B cell (primary cell): ENCODE data around the gene AP4E1. TPM values are rescaled to one million over a fixed set of nuclear protein-coding genes. Genes with fewer than 3 reads are reported as not detected.

Experiments used
- ATAC-seq: fragments of 200-7000 bp; cut with Tn5 transposase; one replicate; pipeline ENCODE4 v1.10.0; 2021; ENCODE audit warnings: low read depth, mild to moderate bottlenecking, moderate number of reproducible peaks, moderate library complexity
- CTCF ChIA-PET: fragments of 350-600 bp; sonication (Branson Sonifier 250); formaldehyde crosslinking; loops from one replicate; lab custom pipeline; 2021; ENCODE audit warnings: antibody characterized with exemption, inconsistent platforms; lab: Charles Lee
- POLR2A ChIA-PET: fragments of 350-600 bp; sonication (Branson Sonifier 250); formaldehyde crosslinking; loops from one replicate; lab custom pipeline; 2021; ENCODE audit warnings: antibody characterized with exemption; lab: Charles Lee
- DNase-seq: peaks from one replicate; pipeline ENCODE4 v3.0.0; 2013
- H2AFZ ChIP-seq: 2 replicates; pipeline ENCODE4 v1.6.1; 2012; ENCODE audit warnings: mild to moderate bottlenecking, low read depth, low read length; ENCODE audit not compliant: insufficient read depth, poor library complexity, severe bottlenecking
- H3K27ac ChIP-seq, 2 donors: 1 replicate in 1 of 2; 2 replicates in 1 of 2; pipeline ENCODE4 v1.5.1; 2012 to 2013; ENCODE audit warnings: low read length in 2 of 2, mild to moderate bottlenecking in 2 of 2, moderate library complexity in 1 of 2
- H3K27me3 ChIP-seq, 4 experiments: fragments of 200-600 bp in 1 of 4; sonication (generic) in 1 of 4; replicated peaks in 1 of 4; 1 replicate in 2 of 4; 2 replicates in 2 of 4; pipeline versions ENCODE4 v1.6.1 to v1.7.0; 2013 to 2016; ENCODE audit warnings: low read length in 3 of 4, mild to moderate bottlenecking in 2 of 4, mixed read lengths in 1 of 4, moderate library complexity in 1 of 4; ENCODE audit not compliant: insufficient read depth in 4 of 4, control insufficient read depth in 3 of 4; ENCODE audit errors: control extremely low read depth in 1 of 4
- H3K36me3 ChIP-seq, 2 experiments: replicated peaks in 1 of 2; 1 replicate in 1 of 2; 2 replicates in 1 of 2; pipeline versions ENCODE4 v1.6.1 to v1.7.1; 2013; ENCODE audit warnings: low read length in 1 of 2; ENCODE audit not compliant: insufficient read depth in 2 of 2, control insufficient read depth in 1 of 2; ENCODE audit errors: control extremely low read depth in 1 of 2, extremely low read depth in 1 of 2
- H3K4me1 ChIP-seq, 2 donors: fragments of 200-600 bp in 1 of 2; sonication (generic) in 1 of 2; 1 replicate in 1 of 2; 2 replicates in 1 of 2; pipeline versions ENCODE4 v1.5.1 to v1.6.1; 2013 to 2017; ENCODE audit warnings: low read length in 2 of 2; ENCODE audit not compliant: control insufficient read depth in 2 of 2, insufficient read depth in 2 of 2
- H3K4me2 ChIP-seq: replicated peaks from 2 replicates; pipeline ENCODE3; 2012; ENCODE audit warnings: mild to moderate bottlenecking, low read depth, low read length; ENCODE audit not compliant: poor library complexity, severe bottlenecking
- H3K4me3 ChIP-seq, 5 experiments: fragments of 200-600 bp in 1 of 5; sonication (generic) in 1 of 5; 1 replicate in 3 of 5; 2 replicates in 2 of 5; pipeline versions ENCODE4 v1.5.1 to v1.7.0; 2011 to 2016; ENCODE audit warnings: low read length in 4 of 5, mild to moderate bottlenecking in 4 of 5, low read depth in 2 of 5, control low read depth in 1 of 5, moderate library complexity in 1 of 5; ENCODE audit not compliant: insufficient read depth in 1 of 5; ENCODE audit errors: control extremely low read depth in 1 of 5, extremely low read depth in 1 of 5
- H3K79me2 ChIP-seq: fragments of 200-600 bp; sonication (generic); one replicate; pipeline ENCODE4 v1.6.0; 2016; ENCODE audit warnings: low read length; ENCODE audit not compliant: control insufficient read depth, insufficient read depth
- H3K9ac ChIP-seq: fragments of 200-600 bp; sonication (generic); 2 replicates; pipeline ENCODE4 v1.6.1; 2017; ENCODE audit warnings: mild to moderate bottlenecking, low read length, moderate library complexity
- H3K9me3 ChIP-seq, 3 donors: one replicate each; pipeline versions ENCODE4 v1.6.1 to v1.7.1; 2013; ENCODE audit warnings: low read length in 2 of 3; ENCODE audit not compliant: control insufficient read depth in 2 of 3, insufficient read depth in 1 of 3; ENCODE audit errors: control extremely low read depth in 1 of 3
- H4K20me1 ChIP-seq: 2 replicates; pipeline ENCODE4 v1.6.0; 2012; ENCODE audit warnings: mild to moderate bottlenecking, low read length; ENCODE audit not compliant: insufficient read depth, control insufficient read depth, poor library complexity, severe bottlenecking
- H3K27ac Mint-ChIP-seq: one replicate; pipeline ENCODE4 v1.8.0; 2021; ENCODE audit warnings: mixed read lengths
- H3K27me3 Mint-ChIP-seq: one replicate; pipeline ENCODE4 v1.8.0; 2021; ENCODE audit warnings: mixed read lengths
- H3K4me1 Mint-ChIP-seq: one replicate; pipeline ENCODE4 v1.8.0; 2021; ENCODE audit warnings: mixed read lengths
- H3K4me3 Mint-ChIP-seq: one replicate; pipeline ENCODE4 v1.8.0; 2021; ENCODE audit warnings: mixed read lengths
- H3K9me3 Mint-ChIP-seq: one replicate; pipeline ENCODE4 v1.8.0; 2022; ENCODE audit warnings: mixed read lengths; ENCODE audit not compliant: insufficient read depth
- EZH2 ChIP-seq: IDR thresholded peaks from 2 replicates; pipeline ENCODE4 v1.6.1; 2012; ENCODE audit warnings: borderline replicate concordance, low read depth, mild to moderate bottlenecking, moderate library complexity, low read length; ENCODE audit not compliant: insufficient read depth, poor library complexity, severe bottlenecking
- WGBS: methylation state at CpG from one replicate; pipeline ENCODE4 v1.1.5; 2013; ENCODE audit warnings: missing lambda C conversion rate; ENCODE audit not compliant: insufficient coverage; 5-methylcytosine and 5-hydroxymethylcytosine counted together
- intact Hi-C: fragments of 100-400 bp; cut with micrococcal nuclease; formaldehyde crosslinking; loops from one replicate; pipeline ENCODE4 v1.10.0; 2022
- polyA plus RNA-seq: library from polyadenylated mRNA; depleted of rRNA; stranded (reverse); fragments of >200 nt; gene quantifications from 2 replicates; pipeline ENCODE4 v1.2.3, GENCODE V29; 2012
- total RNA-seq, 2 donors: library from RNA; stranded (reverse); fragments of 120-200 nt in 1 of 2; gene quantifications; 1 replicate in 1 of 2; 2 replicates in 1 of 2; pipeline versions ENCODE4 v1.2.3 to v1.2.4, GENCODE V29; 2013 to 2022
- TF ChIP-seq, protein P1 (sequence below): fragments of 200-600 bp; IDR thresholded peaks from one replicate; pipeline ENCODE4 v1.8.0; 2022; ENCODE audit warnings: antibody characterized with exemption, mild to moderate bottlenecking

The AP4E1 gene
- total and polyA plus RNA-seq, 2 donors (not counting 1 experiment from before 2014, with no cell fraction given) = 2.8 to 12.0 TPM

DNA sequence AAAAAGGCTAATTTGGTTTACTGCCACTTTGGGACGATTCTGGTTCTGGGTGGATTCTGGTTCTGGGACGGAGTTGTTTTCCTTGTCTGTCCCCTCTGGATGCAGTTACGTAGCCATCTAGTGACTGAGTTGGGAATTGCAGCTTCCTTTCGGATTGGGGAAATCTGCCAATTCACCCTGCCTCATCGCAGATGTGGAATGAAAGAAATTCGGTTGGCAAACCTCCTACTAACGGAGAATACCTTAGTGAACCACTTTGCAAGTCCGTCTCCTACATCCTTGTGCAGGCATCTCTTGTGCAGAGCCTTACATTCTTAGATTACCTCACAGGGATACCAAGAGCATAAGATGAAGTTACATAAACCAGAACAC lies 31.5 kb upstream of the AP4E1 start:
- TF ChIP-seq, protein P1, sequence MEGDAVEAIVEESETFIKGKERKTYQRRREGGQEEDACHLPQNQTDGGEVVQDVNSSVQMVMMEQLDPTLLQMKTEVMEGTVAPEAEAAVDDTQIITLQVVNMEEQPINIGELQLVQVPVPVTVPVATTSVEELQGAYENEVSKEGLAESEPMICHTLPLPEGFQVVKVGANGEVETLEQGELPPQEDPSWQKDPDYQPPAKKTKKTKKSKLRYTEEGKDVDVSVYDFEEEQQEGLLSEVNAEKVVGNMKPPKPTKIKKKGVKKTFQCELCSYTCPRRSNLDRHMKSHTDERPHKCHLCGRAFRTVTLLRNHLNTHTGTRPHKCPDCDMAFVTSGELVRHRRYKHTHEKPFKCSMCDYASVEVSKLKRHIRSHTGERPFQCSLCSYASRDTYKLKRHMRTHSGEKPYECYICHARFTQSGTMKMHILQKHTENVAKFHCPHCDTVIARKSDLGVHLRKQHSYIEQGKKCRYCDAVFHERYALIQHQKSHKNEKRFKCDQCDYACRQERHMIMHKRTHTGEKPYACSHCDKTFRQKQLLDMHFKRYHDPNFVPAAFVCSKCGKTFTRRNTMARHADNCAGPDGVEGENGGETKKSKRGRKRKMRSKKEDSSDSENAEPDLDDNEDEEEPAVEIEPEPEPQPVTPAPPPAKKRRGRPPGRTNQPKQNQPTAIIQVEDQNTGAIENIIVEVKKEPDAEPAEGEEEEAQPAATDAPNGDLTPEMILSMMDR = peak; percentile 99
- TF ChIP-seq EZH2 = no peak
- CTCF ChIA-PET = interaction anchor here (0.6 to 3.6 kb wide), 16 partner anchors 10 to 516 kb away, joined by 3 to 52 read pairs (median 4); partner anchors contain the start of gene TRPM7

DNA sequence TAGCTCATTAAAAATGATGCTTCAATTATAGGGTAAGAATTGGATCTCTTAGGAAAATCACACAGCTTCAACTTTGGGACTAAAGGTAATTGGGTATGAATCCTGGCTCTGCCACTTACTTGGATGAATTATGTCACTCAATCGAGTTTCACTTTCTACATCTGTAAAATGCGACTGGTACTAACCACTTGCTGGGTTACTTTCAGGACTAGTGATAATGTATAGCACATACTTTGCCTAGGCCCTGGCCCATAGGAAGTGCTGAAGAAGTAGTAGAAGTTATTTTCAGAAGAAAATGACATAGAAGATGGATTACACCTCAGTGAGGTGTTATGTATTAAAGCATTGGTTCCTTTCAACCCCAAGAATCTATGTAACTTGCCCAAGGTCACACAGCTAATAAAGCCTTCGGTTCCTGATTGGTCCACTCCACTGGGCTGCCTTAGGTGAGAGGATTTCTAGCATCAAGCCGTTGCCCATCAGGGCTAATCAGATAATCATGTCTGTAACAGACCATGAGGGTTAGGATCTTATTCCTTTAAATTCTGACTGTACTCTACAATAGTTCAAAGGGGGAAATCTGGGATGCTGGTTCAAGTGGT lies 29.4 kb upstream of the AP4E1 start:
- no peak overlapping the region for H3K4me2 ChIP-seq
- ChIA-PET CTCF (interaction anchor here (0.9 to 1.7 kb wide), 4 partner anchors 24 to 204 kb away, joined by 3 to 19 read pairs (median 4); no protein-coding TSS in a partner anchor), POLR2A (interaction anchor here (0.7 kb wide), 1 partner anchor 1142 kb away, joined by 3 read pairs; no protein-coding TSS in a partner anchor)
- H3K4me3 ChIP-seq = no peak overlapping the region
- DNase-seq (peak; percentile 23), ATAC-seq (no peak)
- no peaks in the 10 kb centered on the region for H3K27me3 ChIP-seq
- peak overlapping the region; percentile 2 for H2AFZ ChIP-seq
- no peaks in the 10 kb centered on the region for H3K79me2 ChIP-seq
- H3K27ac ChIP-seq = peak overlapping the region in 1 of 2 donors; percentile 59
- peak overlapping the region; percentile 10 for H3K4me3 Mint-ChIP-seq
- WGBS = 100% methylated on average over 2 of the region's 4 CpGs
- no peaks in the 10 kb centered on the region for H4K20me1 ChIP-seq
- peaks cover 3 to 27% of the 10 kb centered on the region in 2 donors for H3K4me1 ChIP-seq
- no peak overlapping the region for H3K9ac ChIP-seq
- H3K27me3 Mint-ChIP-seq = no peaks in the 10 kb centered on the region
- H3K9me3 Mint-ChIP-seq = no peaks in the 10 kb centered on the region
- H3K9me3 ChIP-seq = no peaks in the 10 kb centered on the region
- no peaks in the 10 kb centered on the region for H3K36me3 ChIP-seq
- no peak for TF ChIP-seq EZH2
- TF ChIP-seq, protein P1 = no peak
- H3K4me1 Mint-ChIP-seq = peaks cover 36% of the 10 kb centered on the region
- H3K27ac Mint-ChIP-seq = no peak overlapping the region
- intact Hi-C loops = no loop called here

More for the DNA sequence above, 31.5 kb upstream of the AP4E1 start:
- no peaks in the 10 kb centered on the region for H3K9me3 ChIP-seq
- peak overlapping the region; percentile 46 for H3K9ac ChIP-seq
- no peaks in the 10 kb centered on the region for H3K27me3 ChIP-seq
- Mint-ChIP-seq H3K9me3 (no peaks in the 10 kb centered on the region), H3K4me3 (peak overlapping the region; percentile 83), H3K4me1 (peaks cover 34% of the 10 kb centered on the region), H3K27ac (peak overlapping the region; percentile 21), H3K27me3 (no peaks in the 10 kb centered on the region)
- peaks cover 3 to 22% of the 10 kb centered on the region in 2 donors for H3K4me1 ChIP-seq
- H3K36me3 ChIP-seq = no peaks in the 10 kb centered on the region
- POLR2A ChIA-PET = interaction anchor here (0.5 kb wide), 1 partner anchor 112 kb away, joined by 3 read pairs; the partner anchor contains the start of gene SPPL2A
- peak overlapping the region in 4 of 5 experiments; percentile 19 to 52 (median 46) for H3K4me3 ChIP-seq
- peak; percentile 82 for DNase-seq
- WGBS = 0% methylated on average over 7 of the region's 8 CpGs
- intact Hi-C loops = loop anchor here (1.0 to 2.0 kb wide), 2 partner anchors 112 to 202 kb away; partner anchors contain the start of gene SPPL2A
- ATAC-seq = peak; percentile 82
- no peaks in the 10 kb centered on the region for H4K20me1 ChIP-seq
- no peak overlapping the region for H3K27ac ChIP-seq
- peak overlapping the region; percentile 73 for H2AFZ ChIP-seq
- H3K79me2 ChIP-seq = no peaks in the 10 kb centered on the region
- H3K4me2 ChIP-seq = peak overlapping the region; percentile 71
